Islet precursor cell (in vitro differentiated cells): ENCODE results near the gene DNASE1L3.
"Not testable (repeated sequence)": the region's sequence is repeated elsewhere in the genome, so short reads cannot be mapped to it uniquely, and the experiment has no call there.

Experiments
- DNase-seq: peaks from one replicate; pipeline ENCODE4 v3.0.0-alpha.2; 2018

DNASE1L3 gene, protein sequence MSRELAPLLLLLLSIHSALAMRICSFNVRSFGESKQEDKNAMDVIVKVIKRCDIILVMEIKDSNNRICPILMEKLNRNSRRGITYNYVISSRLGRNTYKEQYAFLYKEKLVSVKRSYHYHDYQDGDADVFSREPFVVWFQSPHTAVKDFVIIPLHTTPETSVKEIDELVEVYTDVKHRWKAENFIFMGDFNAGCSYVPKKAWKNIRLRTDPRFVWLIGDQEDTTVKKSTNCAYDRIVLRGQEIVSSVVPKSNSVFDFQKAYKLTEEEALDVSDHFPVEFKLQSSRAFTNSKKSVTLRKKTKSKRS

DNA sequence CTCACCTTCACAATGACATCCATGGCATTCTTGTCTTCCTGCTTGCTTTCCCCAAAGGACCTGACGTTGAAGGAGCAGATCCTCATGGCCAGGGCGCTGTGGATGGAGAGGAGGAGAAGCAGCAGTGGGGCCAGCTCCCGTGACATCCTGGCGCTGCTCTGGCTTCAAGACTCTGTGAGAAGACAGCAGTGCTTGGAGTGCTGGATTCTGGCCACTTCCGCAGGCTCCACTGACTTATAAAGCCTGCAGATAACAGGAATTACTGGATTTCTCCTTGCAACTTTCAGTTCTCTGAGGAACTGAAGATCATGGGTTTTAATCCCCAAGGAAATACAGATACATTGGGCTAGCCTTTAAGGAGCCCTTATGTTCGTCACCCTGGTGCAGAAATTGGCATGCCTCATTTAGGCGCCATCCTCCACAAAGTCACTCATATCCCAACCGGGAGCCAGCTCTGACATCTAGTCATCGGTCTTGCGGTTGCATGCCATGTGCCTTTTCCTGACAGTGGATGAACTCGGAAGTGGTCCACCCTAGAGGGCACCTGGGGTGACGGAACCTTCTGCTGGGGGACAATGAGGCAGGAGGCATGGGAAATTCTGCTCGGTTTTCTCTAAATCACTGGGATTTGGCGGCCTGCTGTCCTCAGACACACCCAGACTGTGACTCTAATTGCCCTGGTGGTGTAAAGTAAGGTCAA, at the start of gene DNASE1L3:
DNASE1L3 (minus strand) TSS at position 212 of the 700 bp plus-strand sequence; CDS start at position 146, 66 bp downstream.
- DNase-seq = no peak

DNA sequence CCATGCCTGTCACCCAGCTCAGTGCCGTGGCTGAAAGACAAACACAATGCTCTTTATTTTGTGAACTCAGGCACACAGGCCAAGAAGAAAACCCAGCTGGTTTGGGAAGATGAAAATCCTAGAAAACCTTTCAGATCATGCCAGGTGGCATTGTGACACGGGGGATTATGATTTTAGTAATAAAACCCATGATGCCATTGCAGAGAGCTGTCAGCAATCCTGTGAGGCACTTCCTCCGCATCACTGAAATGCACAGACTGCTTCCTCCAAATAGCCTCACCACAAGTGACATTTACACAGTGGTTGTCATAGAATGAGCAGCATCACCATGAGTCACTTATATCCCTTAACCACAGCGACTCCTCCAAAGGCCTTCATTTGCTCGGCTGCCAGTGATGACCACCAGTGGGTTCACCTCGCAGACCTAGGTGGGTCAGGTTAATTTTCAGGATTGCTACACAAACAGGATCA, 49.5 kb upstream of the DNASE1L3 start:
- peak; percentile 56 for DNase-seq

DNA sequence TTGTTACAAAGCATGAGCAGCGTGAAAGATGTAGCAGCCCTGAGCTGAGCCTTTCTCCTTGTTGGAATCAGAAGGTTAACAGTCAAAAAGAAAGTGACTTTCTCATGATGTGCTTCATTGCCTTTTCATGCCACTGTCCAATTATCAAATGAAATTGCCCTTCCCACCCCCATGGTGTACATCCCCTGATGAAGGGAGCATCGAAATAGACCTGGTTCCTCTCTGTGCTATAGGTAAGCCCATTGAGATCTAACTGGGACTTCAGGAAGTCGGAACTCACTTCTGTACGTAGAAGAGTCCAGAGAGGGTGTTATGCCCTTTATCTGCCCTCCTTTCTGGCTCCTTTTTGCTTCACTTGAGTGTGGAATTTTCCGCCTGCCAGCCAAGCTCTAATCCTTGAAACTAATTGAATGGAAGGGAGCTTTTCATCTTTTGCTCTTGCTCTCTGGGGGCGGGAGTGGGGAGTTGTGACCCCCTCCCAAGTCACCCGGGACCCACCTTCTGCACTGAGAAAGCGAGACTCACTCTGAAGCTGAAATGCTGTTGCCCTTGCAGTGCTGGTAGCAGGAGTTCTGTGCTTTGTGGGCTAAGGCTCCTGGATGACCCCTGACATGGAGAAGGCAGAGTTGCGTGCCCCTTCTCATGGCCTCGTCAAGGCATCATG, 47.8 kb upstream of the DNASE1L3 start:
- no peak for DNase-seq

DNA sequence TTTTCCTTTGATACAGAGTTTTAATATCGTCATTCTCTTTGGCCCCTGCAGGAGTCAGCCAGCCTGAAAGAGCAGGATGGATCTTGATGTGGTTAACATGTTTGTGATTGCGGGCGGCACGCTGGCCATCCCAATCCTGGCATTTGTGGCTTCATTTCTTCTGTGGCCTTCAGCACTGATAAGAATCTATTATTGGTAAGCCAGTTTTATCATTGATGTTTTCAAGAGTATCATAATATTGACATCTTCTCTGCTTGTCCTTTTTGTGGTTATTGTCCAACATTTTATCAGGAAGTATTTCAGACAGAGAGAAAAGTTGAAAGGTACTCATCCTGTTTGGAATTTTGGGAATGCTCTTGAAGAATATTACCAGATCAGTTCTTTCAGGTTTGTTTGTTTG, 45.7 kb upstream of the DNASE1L3 start:
- no peak for DNase-seq

DNA sequence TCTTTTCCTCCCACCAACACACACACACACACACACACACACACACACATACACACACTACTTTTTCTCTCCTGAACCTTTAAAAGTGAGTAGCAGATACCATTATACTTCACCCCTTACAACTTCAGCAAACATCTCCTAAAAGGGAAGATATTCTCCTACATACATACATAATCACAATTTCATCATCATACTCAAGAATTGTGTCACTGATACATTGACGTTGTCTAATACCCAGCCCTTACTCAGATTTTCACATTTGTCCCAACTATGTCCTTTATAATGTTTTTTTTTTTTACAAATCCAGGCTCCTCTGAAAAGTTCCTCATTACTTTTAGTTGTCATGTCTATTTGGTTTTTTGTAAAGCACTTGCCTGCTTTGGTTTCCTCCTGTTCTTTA, 45.3 kb upstream of the DNASE1L3 start:
- no peak for DNase-seq

DNA sequence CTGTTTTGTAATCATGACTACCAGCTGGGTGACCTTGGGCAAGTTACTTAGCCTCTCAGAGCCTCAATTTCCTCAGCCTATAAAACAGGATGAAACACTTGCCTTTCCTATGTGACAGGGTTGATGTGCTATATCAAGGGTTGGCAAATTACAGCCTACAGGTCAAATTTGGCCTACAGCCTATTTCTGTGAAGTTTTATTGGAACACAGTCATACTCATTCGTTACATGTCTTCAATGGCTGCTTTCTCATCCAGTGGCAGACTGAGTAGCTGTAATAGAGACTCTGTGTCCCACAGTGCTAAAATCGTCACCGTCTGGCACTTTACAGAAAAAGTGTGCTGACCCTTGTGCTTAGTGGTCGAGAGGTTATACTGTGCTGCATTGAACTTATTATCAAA, 43.4 kb upstream of the DNASE1L3 start:
- DNase-seq = no peak

DNA sequence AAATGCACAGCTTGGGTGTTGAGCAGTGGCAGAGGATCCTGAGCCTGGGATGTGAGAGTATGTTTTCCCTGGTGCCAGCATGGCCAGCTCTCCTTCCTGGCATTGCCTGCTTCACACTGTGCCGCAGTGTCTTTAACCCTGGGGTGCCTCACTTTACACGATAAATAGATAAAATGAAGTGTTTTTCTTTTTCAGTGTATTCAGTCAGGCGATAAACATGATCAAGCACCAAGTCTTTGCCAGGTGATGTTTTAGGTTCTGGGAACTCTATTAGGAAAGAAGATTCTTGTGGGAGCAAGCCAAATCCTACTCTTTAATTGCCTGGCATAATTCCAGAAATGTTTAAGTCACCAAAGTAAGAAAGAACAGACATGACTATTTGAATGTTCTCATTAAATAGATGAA, 40.9 kb upstream of the DNASE1L3 start:
- DNase-seq = no peak

DNA sequence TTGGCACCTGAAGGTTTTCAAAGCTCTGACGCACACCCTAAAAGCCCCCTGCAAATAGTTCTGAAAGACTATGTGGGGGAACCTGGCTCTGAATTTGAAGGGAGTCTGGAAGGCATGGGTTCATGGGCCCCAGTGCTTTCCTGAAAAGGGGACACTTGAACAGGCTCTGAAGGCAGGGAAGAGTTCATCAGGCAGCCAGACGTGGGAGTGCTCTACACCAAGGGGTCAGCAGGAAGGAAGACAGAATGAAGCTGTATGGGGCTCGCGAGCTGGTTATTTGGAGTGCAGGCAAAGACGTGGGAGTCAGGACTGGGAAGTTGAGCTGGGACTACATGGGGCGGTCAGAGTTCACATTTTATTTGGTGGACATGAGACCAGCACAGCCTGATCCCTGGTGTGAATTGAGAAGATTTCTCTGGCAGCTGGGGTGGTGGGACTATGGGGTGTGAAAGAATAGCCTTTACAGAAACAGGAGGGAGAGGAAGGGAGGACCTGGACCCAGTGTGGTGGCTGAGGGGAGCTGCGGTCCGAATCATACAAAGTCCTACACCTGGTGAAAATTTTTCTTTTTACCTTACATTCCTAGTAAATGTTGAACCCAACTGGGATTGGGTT, 39.4 kb upstream of the DNASE1L3 start:
- DNase-seq = no peak

DNA sequence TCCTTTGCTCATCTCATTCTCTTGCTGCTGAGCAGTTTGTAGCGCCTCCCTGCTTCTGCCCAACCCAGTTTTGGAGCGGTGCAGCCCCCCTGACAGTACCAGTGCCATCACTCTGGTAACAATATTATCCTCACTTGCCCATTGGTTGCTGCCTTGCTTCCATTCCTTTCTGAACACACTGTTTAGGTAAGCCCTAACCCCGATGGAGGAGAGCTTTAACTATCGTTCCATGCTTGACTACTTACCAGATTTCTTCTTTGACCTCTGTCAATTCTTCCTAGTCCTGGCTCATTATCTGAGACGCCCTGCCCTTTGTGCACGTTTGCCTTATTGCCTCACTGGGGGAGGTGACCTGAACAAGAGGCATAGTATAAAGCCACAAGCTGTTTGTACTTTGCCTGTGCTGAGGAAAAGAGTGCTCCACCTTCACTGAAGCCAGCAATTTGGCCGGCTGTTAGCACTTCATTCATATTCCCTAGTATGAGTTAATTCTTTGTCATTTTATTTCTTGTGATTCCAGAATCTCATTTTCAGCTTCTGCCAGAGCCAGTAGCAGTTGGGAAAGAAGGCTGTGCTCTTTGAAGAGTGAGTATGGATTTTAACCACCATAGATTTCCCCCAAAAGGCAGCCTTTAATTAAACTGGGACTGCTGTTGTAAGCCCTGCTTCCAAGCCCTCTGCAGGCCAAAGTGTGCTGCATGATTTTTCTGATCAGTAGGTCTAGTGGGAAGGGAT, 38.8 kb upstream of the DNASE1L3 start:
- DNase-seq = no peak

DNA sequence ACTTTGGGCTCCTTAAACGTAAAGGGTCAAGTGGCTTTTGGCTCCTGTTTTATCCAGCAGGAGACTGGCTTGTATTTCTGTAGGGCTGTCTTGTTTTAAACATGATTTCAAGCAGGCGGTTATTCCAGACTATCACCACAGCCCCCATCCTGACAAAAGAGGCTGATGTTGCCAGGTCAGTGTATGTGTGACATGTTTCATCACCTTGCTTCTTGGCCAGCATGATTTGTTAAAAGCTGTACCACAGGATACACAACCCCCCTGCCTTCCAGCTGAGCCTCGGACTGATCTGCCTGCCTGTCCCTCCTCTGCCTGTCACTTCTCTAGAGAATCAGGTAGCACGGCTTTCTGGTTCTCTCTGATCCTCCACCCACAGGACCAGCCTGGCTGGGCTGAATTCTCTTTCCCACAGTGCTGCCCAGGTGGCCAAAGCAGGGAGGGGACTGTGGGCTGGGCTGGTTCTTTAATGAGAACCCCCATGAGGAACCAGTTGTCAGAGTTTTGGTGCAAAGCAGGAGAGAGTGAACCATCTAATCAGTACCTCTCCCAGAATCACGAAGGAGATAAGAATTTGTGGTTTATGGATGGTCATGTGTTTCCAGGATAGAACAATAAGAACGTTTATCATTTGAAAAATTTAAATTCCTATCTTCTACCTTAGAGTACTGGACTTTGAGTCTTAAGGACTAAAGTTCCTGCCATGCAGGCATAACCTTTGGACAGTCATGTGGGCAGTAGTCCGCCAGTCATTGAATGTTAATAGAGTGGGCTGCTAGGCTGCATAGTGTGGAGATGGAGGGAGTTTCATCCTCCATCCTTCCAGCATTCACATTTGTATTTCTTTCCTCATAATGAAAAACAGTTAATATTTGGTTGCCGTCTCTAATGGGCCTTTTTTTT, 35.6 kb upstream of the DNASE1L3 start:
- DNase-seq = no peak

DNA sequence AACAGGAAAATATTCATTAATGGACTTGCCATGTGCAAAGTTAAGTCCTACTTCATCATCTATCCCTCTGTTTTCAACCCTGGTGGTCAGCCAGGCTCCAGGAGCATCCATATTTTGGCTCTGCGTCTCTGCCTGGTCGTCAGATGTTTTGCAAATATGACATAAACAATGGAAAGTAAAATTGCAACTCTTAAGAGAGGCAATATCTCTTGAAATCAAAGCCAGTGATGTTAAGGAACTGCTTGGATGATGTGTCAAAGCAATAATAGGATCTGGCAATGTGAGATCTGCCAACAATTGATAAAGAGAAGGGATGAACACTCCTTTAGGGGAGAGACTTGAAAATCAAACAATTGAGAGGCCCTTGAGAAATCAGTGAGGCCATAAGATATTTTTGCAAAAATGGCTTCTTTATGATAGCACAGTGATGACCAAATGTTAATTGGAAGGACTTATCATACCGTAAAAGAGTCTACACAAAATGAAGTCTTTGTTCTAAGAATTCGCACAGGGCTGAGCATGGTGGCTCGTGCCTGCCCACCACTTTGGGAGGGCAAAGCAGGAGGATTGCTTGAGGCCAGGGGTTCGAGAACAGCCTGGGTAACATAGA, 33.3 kb upstream of the DNASE1L3 start:
- no peak for DNase-seq

DNA sequence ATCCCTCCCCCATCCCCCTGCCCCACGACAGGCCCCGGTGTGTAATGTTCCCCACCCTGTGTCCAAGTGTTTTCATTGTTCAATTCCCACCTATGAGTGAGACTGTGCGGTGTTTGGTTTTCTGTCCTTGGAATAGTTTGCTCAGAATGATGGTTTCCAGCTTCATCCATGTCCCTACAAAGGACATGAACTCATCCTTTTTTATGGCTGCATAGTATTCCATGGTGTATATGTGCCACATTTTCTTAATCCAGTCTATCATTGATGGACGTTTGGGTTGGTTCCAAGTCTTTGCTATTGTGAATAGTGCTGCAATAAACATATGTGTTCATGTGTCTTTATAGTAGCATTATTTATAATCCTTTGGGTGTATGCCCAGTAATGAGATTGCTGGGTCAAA, 32.1 kb upstream of the DNASE1L3 start:
- not testable (repeated sequence) for DNase-seq

DNA sequence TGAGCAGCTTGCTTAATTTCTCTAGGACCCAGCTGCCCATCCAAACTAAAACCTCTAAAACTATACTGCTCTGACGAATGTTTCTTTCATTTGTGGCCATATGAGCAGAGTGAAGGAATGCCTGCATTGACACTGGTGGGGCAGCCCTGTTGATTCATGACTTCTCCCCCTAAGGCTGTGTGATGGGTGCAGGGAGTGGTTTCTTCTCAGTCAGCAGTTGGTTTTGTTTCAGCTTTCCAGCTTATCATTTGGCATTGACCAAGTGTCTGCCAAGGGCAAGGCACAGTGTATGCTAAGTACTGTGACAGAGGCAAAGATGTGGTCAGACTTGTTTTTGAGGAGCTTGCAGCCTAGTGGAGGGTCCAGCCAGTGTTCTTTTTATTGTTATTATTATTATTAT, 31.6 kb upstream of the DNASE1L3 start:
- no peak for DNase-seq

DNA sequence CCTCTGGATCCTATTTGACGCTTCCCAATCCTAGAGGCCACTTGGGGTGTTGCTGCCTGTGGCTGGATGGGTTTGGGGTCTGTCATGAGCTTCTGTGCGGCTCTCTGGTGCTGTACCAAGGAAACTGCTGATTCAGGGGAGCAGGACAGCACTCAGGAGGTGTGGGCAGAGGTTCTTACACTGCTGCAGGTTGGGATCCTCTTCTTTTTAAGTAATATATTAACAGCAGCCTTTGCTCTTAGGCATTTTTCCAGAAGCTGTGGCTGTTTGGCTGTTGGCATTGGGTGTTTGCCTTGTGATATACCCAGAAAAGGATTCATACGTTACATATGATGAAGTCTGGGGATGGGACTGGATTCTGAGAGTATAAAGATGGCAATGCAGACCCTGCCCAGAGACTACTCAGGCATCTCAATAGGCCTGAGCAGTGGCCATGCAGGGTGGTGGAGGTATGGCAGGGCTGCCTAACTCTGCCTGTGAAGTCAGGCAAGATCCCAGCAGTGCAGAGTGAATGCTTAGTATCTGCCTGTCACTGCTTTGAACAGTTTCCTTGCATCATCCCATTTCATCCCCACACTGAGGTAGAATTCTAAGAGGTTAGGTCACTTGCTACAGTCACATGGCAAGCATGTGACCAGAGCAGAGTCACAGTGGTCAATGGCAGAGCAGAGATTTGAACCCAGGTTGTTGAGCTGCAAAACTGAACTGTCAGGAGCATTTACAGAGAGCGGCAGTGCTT, 30.7 kb upstream of the DNASE1L3 start:
- DNase-seq = peak; percentile 55

DNA sequence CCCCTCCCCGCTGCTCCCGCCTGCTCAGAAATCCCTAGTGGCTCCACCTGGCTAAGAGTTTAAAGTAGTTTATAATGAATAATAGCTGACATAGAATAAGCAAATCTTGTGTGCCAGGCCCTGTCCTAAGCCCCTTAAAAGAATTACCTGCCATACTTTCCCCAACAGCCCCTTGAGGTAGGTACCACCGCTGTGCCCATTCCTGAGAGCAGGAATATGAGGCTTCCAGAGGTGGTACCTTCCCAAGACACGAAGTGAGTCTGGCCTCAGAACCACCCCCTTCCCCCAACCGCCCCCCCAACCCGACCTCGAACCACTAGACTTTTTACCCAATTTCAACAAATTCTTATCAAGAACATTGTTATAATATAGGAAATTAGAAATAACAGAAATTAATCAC, 28.1 kb upstream of the DNASE1L3 start:
- no peak for DNase-seq

DNA sequence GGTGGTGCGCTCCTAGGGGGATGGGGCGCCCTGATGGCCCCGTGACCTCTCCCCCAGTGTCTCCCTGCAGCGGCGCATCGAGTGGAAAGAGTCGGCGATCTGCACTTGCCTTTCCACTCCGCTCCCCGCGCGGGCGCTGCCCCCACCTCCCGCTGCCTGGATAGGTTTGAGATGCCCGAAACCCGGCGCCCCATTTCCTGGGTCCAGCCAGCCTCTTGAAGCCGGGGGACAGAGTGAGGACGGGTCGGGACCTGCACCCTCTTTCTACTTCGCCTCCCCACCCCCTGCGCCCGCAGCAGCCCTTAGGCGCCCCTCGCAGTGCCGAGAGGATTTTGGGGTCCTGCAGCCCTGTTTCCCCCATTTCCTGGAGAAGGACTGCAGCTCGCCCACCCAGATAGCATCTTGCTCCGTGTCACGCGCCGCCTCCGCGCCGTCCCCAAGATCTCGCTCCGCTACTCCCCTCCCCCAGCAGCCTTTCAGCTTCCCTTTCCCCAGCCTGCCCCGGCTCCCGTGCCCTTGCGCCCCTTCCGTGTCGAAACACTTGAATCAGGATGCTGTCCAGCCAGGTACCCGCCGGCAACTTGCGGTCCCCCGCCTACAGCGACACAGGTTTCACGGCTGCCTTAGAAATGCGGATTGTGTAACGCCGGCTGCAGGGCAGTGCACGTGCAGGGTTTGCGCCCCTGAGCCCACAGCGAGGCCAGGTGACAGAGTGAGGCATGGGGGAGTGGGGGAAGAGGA, 27.3 kb upstream of the DNASE1L3 start:
- DNase-seq = peak; percentile 67

DNA sequence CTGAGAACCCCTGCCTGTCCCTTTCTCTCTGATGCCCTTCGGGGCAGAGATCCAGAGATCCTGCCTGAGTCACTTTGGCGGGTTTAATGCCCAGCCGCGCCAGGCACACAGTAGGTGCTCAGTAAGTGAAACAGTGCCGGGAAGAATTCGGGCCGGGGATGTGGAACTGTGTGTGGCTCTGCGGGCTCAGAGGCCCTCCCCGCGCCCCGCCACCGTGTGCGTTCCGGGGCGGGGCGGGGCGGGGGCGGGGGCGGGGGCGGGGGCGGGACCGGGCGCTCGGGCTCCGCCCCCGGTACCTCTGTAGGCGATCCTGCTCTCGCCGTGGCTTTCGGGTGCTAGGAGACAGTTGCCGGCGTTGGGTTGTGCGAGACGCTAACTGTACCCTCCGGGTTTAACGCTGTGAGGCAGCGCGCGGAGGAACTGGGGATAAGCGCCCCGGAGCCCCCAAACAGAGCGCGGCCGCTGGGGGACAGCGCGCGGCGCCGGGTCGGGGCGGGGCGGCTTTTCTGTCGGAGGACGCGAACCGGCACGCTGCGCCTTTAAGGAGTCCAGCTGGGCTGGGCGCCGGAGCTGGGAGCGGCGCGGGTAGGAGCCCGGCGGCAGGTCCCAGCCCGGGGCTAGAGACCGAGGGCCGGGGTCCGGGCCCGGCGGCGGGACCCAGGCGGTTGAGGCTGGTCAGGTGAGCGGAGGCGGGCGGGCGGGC, 26.6 kb upstream of the DNASE1L3 start, which contains the start of gene ABHD6:
ABHD6 (plus strand) TSS at position 555 of the 703 bp plus-strand sequence. CDS start 18,795 bp downstream, outside the sequence.
- DNase-seq = peak; percentile 84

DNA sequence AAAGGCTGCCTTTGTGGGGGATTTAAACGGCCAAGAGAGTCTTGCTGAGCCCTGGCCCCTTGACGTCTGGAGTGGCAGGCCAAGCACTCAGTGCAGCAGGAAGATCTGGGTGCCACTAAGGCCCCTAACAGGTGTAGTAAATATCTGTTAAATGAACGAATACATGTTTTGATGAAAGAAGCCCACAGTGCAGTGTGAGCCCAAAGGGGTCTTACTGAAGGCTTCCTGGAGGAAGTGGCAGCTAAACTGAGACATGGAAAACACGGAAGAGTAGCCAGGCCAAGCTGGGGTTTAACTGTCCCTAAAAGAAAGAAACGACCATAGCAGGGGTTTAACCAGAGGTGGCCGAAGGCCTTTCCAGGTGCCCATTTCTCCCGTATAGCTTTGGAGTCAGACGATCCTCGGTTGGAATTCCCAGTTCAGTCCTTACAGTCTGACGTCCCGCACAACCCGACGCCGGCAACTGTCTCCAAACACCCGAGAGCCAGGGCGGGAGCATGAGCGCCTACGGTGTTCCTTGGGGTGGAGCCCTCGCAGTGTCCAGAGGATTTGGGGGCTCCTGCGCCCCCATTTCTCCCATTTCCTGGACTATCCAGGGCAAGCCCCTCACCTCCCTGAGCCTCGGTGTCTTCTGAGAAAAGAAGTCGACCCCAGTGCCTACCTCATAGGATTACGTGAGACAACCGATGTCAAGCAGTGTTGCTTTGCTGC, 25.9 kb upstream of the DNASE1L3 start:
- peak; percentile 57 for DNase-seq
